Esophagus squamous epithelium (tissue), 5 donors: ENCODE results near the gene RBM33. TPM values are rescaled to one million over a fixed set of nuclear protein-coding genes. Genes with fewer than 3 reads are reported as not detected.
"Not testable (repeated sequence)": the region's sequence is repeated elsewhere in the genome, so short reads cannot be mapped to it uniquely, and the experiment has no call there.

Experiments used
- DNase-seq: peaks from one replicate; lab custom pipeline; 2025; lab: John Stamatoyannopoulos, UW
- H3K27ac ChIP-seq, 4 donors: fragments of 200-600 bp; sonication (generic); one replicate each; pipeline ENCODE4 v1.5.1; 2016 to 2019; ENCODE audit warnings: mild to moderate bottlenecking in 1 of 4
- H3K27me3 ChIP-seq, 4 donors: fragments of 200-600 bp; sonication (generic); 1 replicate in 3 of 4; 2 replicates in 1 of 4; pipeline versions ENCODE4 v1.5.1 to v1.6.0; 2017 to 2021; ENCODE audit warnings: antibody characterized with exemption in 1 of 4
- H3K36me3 ChIP-seq, 3 donors: fragments of 200-600 bp; sonication (generic); one replicate each; pipeline ENCODE4 v1.5.1; 2016 to 2019
- H3K4me1 ChIP-seq, 3 donors: fragments of 200-600 bp; sonication (generic); one replicate each; pipeline ENCODE4 v1.5.1; 2017 to 2019
- H3K4me3 ChIP-seq, 4 donors: fragments of 200-600 bp; sonication (generic); 1 replicate in 3 of 4; 2 replicates in 1 of 4; pipeline ENCODE4 v1.5.1; 2016 to 2019; ENCODE audit warnings: mild to moderate bottlenecking in 2 of 4, moderate library complexity in 1 of 4
- H3K9me3 ChIP-seq, 3 donors: fragments of 200-600 bp; sonication (generic); one replicate each; pipeline ENCODE4 v1.5.1; 2016 to 2019
- POLR2A ChIP-seq, 4 donors: fragments of 450-650 bp; IDR thresholded peaks; one replicate each; pipeline ENCODE4 v1.6.1; 2017; ENCODE audit warnings: antibody characterized with exemption in 4 of 4, mild to moderate bottlenecking in 4 of 4, moderate library complexity in 3 of 4
- WGBS, 2 donors: methylation state at CpG; one replicate each; pipeline ENCODE4 v1.1.5; 2018; 5-methylcytosine and 5-hydroxymethylcytosine counted together
- intact Hi-C: fragments of 100-400 bp; cut with DNase I; formaldehyde crosslinking; loops from one replicate; pipeline ENCODE4 v1.15.0; 2022
- total RNA-seq, 4 donors: library from RNA; depleted of rRNA; stranded (reverse); fragments of >200 nt; gene quantifications; one replicate each; pipeline ENCODE4 v1.1.0, GENCODE V29; 2016
- TF ChIP-seq, protein P1 (sequence below), 6 experiments: fragments of 450-650 bp in 4 of 6; fragments of 200-600 bp in 2 of 6; sonication (generic) in 2 of 6; IDR thresholded peaks; one replicate each; pipeline ENCODE4 v1.5.1; 2016 to 2019; ENCODE audit warnings: antibody characterized with exemption in 6 of 6, mild to moderate bottlenecking in 4 of 6, moderate library complexity in 4 of 6
- donor health status: DM: yes; HTN: yes; CAD: no.

RBM33 gene
- total RNA-seq, 4 donors from 2014 or later: 20.3 to 45.6 (median 26.9) TPM

DNA sequence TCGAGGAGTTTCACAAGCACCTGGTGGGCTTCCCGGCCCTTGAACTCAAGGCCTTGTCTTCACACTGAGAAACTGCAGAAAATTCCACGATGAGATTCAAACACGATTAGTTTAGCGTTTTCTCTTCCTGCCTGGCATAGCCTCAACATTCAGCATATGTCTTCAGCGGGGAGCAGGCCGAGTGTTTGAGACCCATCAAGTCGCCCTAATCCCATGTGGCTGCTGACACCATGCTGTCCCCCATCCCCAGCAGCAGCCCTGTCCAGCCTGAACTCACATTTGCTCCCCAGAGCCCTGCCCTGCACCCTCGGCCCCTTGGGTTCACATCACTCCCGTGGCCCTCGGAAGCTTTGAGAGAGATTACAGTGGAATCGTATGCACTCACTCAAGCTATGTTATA, 35.3 kb upstream of the RBM33 start:
- WGBS, 2 donors: 91 to 93% methylated on average over 10 to 12 of the region's 12 CpGs
- no peaks in the 10 kb centered on the region for H3K4me1 ChIP-seq
- H3K27ac ChIP-seq: no peak overlapping the region
- H3K27me3 ChIP-seq: peaks cover 0 to 19% (median 0%) of the 10 kb centered on the region in 4 donors
- TF ChIP-seq, protein P1, sequence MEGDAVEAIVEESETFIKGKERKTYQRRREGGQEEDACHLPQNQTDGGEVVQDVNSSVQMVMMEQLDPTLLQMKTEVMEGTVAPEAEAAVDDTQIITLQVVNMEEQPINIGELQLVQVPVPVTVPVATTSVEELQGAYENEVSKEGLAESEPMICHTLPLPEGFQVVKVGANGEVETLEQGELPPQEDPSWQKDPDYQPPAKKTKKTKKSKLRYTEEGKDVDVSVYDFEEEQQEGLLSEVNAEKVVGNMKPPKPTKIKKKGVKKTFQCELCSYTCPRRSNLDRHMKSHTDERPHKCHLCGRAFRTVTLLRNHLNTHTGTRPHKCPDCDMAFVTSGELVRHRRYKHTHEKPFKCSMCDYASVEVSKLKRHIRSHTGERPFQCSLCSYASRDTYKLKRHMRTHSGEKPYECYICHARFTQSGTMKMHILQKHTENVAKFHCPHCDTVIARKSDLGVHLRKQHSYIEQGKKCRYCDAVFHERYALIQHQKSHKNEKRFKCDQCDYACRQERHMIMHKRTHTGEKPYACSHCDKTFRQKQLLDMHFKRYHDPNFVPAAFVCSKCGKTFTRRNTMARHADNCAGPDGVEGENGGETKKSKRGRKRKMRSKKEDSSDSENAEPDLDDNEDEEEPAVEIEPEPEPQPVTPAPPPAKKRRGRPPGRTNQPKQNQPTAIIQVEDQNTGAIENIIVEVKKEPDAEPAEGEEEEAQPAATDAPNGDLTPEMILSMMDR (IDR thresholded peaks at IDR 0.05): no peak
- no peak for TF ChIP-seq POLR2A (IDR thresholded peaks at IDR 0.05)
- no peak overlapping the region for H3K4me3 ChIP-seq
- no peaks in the 10 kb centered on the region for H3K9me3 ChIP-seq
- no peak for DNase-seq
- no peaks in the 10 kb centered on the region for H3K36me3 ChIP-seq
- intact Hi-C loops: loop anchor here (10.0 kb wide), 1 partner anchor 166 kb away; no protein-coding TSS in a partner anchor

DNA sequence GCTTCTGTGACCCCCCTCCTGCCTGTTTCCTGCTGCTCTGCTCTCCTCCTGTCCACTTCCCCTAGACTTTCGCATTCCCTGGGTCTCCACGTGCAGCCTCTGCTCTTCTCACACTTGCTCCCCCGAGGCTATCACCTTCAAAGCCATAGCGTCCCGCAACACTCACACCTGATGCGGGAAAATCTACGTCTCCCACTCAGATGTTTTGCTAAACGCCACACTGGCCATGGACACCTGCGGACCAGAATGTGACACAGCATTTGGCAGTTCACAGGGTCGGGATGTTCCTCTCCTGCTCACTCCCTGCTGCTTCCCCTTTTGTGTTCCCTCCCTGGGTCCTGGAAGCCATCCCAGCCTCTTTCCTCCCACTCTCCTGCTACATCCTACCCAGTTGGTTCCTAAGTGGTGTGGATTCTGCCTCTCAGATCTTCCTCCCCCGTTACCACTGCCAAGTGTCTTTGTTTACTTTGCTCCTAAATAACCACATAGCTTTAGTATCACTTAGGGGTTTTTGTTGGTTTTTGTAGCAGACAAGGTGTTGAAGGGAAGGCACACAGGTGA, 33.7 kb upstream of the RBM33 start:
- no peaks in the 10 kb centered on the region for H3K4me1 ChIP-seq
- no peaks in the 10 kb centered on the region for H3K9me3 ChIP-seq
- TF ChIP-seq POLR2A (IDR thresholded peaks at IDR 0.05): no peak
- TF ChIP-seq, protein P1 (IDR thresholded peaks at IDR 0.05): no peak
- intact Hi-C loops: no loop called here
- no peak for DNase-seq
- no peak overlapping the region for H3K4me3 ChIP-seq
- 27 to 37% methylated on average over 11 of the region's 11 CpGs for WGBS, 2 donors
- H3K27me3 ChIP-seq: peaks cover 0 to 14% (median 0%) of the 10 kb centered on the region in 4 donors
- no peak overlapping the region for H3K27ac ChIP-seq
- no peaks in the 10 kb centered on the region for H3K36me3 ChIP-seq

DNA sequence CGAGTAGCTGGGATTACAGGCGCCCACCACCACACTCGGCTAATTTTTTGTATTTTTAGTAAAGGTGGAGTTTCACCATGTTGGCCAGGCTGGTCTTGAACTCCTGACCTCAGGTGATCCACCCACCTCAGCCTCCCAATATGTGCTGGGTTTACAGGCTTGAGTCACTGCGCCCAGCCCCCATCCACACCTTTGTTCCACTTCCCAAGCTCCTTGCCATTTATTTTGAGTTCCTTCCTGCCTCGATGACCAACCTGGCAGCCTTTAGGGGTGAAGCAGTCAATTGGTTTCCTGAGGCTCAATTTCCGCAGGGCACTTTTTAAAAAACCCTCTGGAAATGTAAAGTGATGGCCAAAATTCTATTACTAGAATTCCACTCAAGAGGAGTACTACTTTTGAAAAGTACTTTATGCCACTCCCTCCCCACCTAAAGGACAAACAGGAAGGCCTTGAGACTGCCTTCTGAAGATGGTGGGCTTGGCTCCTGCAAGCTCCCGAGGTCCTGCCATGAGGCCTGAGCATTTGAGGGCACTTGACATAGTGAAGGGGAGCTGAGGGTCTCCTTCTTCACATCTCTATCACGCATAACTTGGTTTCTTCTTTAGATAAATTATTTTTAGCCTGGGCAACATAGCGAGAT, 32.5 kb upstream of the RBM33 start:
- intact Hi-C loops: no loop called here
- no peaks in the 10 kb centered on the region for H3K9me3 ChIP-seq
- H3K4me3 ChIP-seq: no peak overlapping the region
- H3K27ac ChIP-seq: no peak overlapping the region
- 76% methylated on average over 9 of the region's 9 CpGs for WGBS, 2 donors
- TF ChIP-seq POLR2A (IDR thresholded peaks at IDR 0.05): no peak
- TF ChIP-seq, protein P1 (IDR thresholded peaks at IDR 0.05): no peak
- H3K36me3 ChIP-seq: no peaks in the 10 kb centered on the region
- no peaks in the 10 kb centered on the region for H3K4me1 ChIP-seq
- no peak for DNase-seq
- H3K27me3 ChIP-seq: peaks cover 0 to 14% (median 0%) of the 10 kb centered on the region in 4 donors

DNA sequence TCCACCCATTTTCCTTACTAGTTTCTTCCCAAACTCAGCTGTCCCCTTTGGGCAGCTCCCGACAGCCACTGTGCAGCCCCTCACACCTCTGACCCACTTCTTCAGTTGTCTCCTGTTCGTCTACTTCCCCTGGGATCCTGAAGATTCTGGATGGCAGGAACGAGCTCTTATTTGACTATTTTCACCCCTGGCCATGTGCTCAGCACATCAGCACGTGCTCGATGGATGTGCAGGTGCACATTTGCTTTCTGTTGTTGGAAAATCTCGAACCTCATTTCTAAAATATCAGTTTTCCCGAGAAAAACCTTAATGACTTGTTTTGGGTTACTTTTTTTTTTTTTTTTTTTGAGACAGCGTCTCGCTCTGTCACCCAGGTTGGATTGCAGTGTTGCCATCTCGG, 31.8 kb upstream of the RBM33 start:
- Histone ChIP-seq H3K27ac (no peak overlapping the region), H3K27me3 (peaks cover 0 to 14% (median 0%) of the 10 kb centered on the region in 4 donors), H3K36me3 (no peaks in the 10 kb centered on the region), H3K4me1 (no peaks in the 10 kb centered on the region), H3K4me3 (no peak overlapping the region), H3K9me3 (no peaks in the 10 kb centered on the region)
- intact Hi-C loops: no loop called here
- TF ChIP-seq, protein P1 (IDR thresholded peaks at IDR 0.05): no peak
- WGBS, 2 donors: 76 to 77% methylated on average over 10 of the region's 10 CpGs
- DNase-seq: no peak

DNA sequence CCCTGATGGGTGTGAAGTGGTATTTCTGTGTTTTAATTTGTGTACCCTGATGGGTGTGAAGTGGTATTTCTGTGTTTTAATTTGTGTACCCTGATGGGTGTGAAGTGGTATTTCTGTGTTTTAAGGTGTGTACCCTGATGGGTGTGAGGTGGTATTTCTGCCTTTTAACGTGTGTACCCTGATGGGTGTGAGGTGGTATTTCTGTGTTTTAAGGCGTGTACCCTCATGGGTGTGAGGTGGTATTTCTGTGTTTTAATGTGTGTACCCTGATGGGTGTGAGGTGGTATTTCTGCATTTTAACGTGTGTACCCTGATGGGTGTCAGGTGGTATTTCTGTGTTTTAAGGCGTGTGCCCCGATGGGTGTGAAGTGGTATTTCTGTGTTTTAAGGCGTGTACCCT, 29.4 kb upstream of the RBM33 start:
- H3K27ac ChIP-seq, H3K36me3 ChIP-seq, DNase-seq, H3K4me3 ChIP-seq, H3K4me1 ChIP-seq, intact Hi-C loops, H3K9me3 ChIP-seq: not testable (repeated sequence)
- 92 to 96% methylated on average over 6 of the region's 6 CpGs for WGBS, 2 donors
- peaks cover 0 to 21% (median 0%) of the 10 kb centered on the region in 4 donors for H3K27me3 ChIP-seq
